Measurements from ENCODE around the gene KIAA1143.

KIAA1143 gene

DNA sequence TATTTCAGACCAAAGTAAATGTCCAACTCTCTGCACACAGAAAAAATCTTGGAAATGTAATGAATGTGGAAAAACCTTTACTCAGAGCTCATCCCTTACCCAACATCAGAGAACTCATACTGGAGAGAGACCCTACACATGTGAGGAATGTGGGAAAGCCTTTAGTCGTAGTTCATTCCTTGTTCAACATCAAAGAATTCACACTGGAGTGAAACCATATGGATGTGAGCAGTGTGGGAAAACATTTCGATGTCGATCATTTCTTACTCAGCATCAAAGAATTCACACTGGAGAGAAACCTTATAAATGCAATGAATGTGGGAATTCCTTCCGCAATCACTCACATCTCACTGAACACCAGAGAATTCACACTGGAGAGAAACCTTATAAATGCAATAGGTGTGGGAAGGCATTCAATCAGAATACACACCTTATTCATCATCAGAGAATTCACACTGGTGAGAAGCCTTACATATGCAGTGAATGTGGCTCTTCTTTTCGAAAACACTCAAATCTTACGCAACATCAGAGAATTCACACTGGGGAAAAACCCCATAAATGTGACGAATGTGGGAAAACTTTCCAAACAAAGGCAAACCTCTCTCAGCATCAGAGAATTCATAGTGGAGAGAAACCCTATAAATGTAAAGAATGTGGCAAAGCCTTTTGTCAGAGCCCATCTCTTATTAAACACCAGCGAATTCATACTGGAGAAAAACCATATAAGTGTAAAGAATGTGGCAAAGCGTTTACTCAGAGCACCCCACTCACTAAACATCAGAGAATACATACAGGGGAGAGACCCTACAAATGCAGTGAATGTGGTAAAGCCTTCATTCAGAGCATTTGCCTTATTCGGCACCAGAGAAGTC lies 40.0 kb downstream of the KIAA1143 start:
- no peak for DNase-seq (ENCODE audit: extremely low read depth, insufficient read length)
- Histone ChIP-seq H3K4me3 (replicated peaks; ENCODE audit: low read depth, low read length) (no peak overlapping the region), H3K27me3 (replicated peaks; ENCODE audit: control insufficient read depth, insufficient read depth, low read length) (no peaks in the 10 kb centered on the region), H3K36me3 (ENCODE audit: control insufficient read depth, insufficient read depth, low read length) (no peaks in the 10 kb centered on the region)
- no peak for TF ChIP-seq CTCF (IDR thresholded peaks at IDR 0.05; ENCODE audit: insufficient read depth, low read length, poor library complexity, severe bottlenecking)

DNA sequence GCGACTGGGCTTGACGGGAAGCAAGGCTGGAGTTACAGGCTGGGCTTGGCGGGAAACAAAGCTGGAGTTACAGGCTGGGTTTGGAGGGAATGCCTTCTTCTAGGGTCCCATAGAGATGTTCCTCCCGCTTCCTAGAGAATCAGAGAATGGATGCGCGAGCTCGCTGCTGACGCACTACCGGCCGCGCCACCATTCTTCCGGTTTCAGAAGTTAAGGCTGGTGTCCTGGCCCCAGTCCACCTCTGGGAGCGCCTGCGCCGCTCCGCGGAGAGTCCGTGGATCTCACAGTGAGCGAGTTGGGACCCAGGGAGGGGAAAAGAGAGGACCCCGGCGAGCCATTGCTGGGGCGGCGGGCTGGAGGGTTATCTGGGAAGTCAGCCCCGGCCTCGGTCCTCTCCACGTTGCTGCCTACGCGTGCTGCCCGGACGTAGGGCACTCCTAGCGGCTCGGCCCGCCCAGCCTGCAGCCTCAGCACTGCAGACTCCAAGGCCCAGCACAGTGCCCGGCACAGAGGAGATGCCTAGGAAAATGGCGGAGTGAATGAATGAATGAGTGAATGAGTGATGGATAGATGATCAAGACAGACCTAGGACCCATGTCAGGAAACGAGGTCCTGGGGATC lies 48.9 kb downstream of the KIAA1143 start, which contains the start of gene ZNF502:
Gene ZNF502, plus strand, starts transcription at position 206 of the 621 bp plus-strand sequence. CDS start 7,602 bp downstream, outside the sequence.
- no peaks in the 10 kb centered on the region for H3K36me3 ChIP-seq (ENCODE audit: control insufficient read depth, insufficient read depth, low read length)
- DNase-seq (ENCODE audit: extremely low read depth, insufficient read length), result peak; percentile 36
- no peaks in the 10 kb centered on the region for H3K27me3 ChIP-seq (replicated peaks; ENCODE audit: control insufficient read depth, insufficient read depth, low read length)
- H3K4me3 ChIP-seq (replicated peaks; ENCODE audit: low read depth, low read length), result no peak within 1 kb of the TSS
- no peak for TF ChIP-seq CTCF (IDR thresholded peaks at IDR 0.05; ENCODE audit: insufficient read depth, low read length, poor library complexity, severe bottlenecking)
